ENCODE results near the gene TBC1D22A. TPM values are rescaled to one million over a fixed set of nuclear protein-coding genes. Genes with fewer than 3 reads are reported as not detected.

Gene TBC1D22A
- total RNA-seq, 1 donor from 2014 or later, result 6.8 TPM

DNA sequence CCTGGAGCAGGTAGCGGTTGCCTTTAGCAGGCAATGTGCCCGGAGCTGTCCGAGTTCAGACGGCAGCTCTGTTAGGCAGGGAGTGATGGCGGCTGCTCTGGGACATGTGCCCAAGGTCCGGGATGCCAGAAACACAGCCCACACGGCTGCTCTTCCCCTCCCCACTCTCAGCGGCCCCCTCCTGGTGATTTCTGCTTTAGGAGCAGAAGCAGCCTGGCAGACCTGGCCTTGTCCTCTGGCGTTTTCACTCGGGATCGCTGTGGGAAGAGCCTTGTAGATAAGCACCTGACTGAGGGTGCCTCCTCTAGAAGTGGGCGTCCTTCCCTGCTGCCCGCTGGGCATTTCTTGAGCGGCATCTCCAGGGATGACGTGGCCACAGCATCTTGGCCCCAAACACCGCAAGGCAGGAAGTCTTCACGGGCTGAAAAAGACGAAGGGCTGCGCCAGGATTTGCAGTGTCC is 392.2 kb downstream of the TBC1D22A start:
- H3K27ac ChIP-seq (ENCODE audit: low read depth, low read length), result no peak overlapping the region
- H3K9me3 ChIP-seq (ENCODE audit: control insufficient read depth in 3 of 3, low read length in 3 of 3), result peaks cover 0 to 3% (median 0%) of the 10 kb centered on the region in 3 donors
- no peaks in the 10 kb centered on the region for H3K27me3 ChIP-seq (ENCODE audit: control insufficient read depth in 3 of 3, insufficient read depth in 3 of 3, low read length in 3 of 3)
- peak overlapping the region in 2 of 3 donors; percentile 14 to 45 for H3K9ac ChIP-seq (ENCODE audit: low read depth in 1 of 3, low read length in 3 of 3)
- H3K36me3 ChIP-seq (ENCODE audit: control insufficient read depth in 3 of 3, insufficient read depth in 3 of 3, low read length in 3 of 3), result peaks cover 0 to 4% (median 0%) of the 10 kb centered on the region in 3 donors
- peaks cover 15 to 20% (median 20%) of the 10 kb centered on the region in 3 donors for H3K4me1 ChIP-seq (ENCODE audit: control insufficient read depth in 3 of 3, insufficient read depth in 3 of 3, low read length in 3 of 3)
- peak overlapping the region; percentile 21 to 58 (median 49) for H3K4me3 ChIP-seq (ENCODE audit: low read length in 3 of 3)

DNA sequence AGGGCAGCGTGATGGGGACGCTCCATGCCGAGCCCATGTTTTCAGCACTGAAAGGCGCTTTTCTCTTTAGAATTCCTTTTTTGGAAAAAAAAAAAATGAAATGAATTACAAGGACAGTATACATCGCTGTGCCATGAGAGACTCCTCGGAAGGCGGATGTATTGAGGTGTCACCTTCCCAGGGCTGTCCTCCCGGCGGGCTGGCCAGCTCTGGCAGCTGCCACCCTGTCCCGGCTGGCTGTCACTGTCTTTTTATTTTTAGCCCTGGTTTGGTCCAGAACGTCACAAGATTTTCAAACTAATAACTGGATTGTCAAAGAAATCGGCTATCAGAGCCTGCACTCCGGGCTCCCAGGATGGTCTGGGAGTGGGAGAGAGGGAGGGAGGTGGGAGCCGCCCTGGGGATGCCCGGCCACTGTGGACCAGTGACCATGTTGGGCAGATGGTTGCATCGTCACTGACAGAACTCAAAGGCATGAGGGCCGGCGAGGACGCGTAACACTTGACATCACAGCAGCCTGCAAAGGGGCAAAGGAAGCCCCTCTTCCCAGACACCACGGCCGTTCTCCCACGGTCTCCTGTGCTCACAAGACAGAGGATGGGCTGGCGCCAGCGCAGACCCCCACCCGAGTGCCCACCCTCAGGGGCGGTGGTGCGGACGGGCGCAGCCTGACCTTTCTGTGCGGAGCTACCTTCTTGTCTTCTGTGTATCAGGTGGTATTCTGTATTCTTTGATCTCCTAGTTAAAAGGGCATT is 392.9 kb downstream of the TBC1D22A start:
- Histone ChIP-seq H3K4me3 (ENCODE audit: low read length in 3 of 3) (peak overlapping the region in 1 of 3 donors; percentile 58), H3K9me3 (ENCODE audit: control insufficient read depth in 3 of 3, low read length in 3 of 3) (peaks cover 0 to 3% (median 0%) of the 10 kb centered on the region in 3 donors), H3K27me3 (ENCODE audit: control insufficient read depth in 3 of 3, insufficient read depth in 3 of 3, low read length in 3 of 3) (no peaks in the 10 kb centered on the region), H3K36me3 (ENCODE audit: control insufficient read depth in 3 of 3, insufficient read depth in 3 of 3, low read length in 3 of 3) (peaks cover 0 to 4% (median 0%) of the 10 kb centered on the region in 3 donors), H3K9ac (ENCODE audit: low read depth in 1 of 3, low read length in 3 of 3) (no peak overlapping the region), H3K27ac (ENCODE audit: low read depth, low read length) (no peak overlapping the region), H3K4me1 (ENCODE audit: control insufficient read depth in 3 of 3, insufficient read depth in 3 of 3, low read length in 3 of 3) (peaks cover 15 to 20% (median 20%) of the 10 kb centered on the region in 3 donors)

DNA sequence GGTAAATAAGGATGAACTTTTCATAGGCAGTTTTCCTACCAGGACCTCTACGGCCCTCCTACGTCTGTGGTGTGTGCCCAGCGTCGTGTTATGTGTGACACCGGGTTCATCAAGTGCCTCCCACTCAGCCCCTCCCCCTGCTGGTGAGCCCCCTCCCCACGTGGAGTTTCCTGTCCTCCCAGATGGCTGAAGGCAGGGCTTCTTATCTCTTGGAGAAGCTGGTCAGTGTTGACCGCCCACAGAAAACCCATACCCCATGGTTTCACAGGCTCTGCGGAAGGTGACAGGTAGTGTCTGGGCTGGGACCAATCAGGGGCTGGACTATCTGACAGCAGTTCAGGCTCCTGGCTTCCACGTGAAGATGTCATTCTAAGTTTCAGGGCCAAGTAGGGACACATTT is 393.5 kb downstream of the TBC1D22A start:
- peaks cover 0 to 3% (median 0%) of the 10 kb centered on the region in 3 donors for H3K9me3 ChIP-seq (ENCODE audit: control insufficient read depth in 3 of 3, low read length in 3 of 3)

DNA sequence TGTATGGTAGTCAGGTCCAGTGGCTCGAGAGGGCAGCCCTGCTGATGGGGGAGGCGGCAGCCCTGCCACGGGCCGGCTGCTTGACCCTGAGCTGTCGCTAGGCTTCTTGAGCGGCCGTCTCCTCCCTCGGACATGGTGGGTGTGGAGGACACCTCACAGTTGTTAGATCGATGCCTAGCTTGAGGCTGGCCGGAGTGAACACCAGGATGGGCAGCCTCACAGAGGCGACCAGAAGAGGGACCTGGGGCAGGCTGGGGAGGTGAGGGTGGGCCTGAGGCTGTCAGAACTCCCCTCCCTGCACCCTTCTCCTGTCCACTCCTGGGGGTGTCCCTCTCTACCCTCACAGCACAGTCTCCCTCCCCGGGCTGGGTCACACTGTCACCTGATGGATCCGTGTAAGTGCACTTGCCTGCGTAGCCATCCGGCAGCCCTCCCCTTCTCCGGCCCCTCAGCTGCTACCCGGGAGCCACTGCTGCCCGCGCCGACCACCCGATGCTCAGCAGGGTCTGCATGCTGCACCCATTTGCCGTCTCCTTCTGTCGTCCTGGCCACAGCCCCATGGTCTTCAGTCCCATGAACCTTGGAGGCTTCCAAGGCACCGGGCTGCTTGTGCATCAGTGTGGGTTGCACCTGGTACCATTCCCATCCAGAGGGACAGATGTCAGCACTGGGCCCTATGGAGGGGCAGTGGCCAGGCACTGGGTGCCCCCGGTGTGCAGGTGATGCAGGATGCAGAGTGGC is 394.1 kb downstream of the TBC1D22A start:
- Histone ChIP-seq H3K4me1 (ENCODE audit: control insufficient read depth in 3 of 3, insufficient read depth in 3 of 3, low read length in 3 of 3) (peaks cover 15 to 23% (median 20%) of the 10 kb centered on the region in 3 donors), H3K9ac (ENCODE audit: low read depth in 1 of 3, low read length in 3 of 3) (no peak overlapping the region), H3K27ac (ENCODE audit: low read depth, low read length) (no peak overlapping the region), H3K36me3 (ENCODE audit: control insufficient read depth in 3 of 3, insufficient read depth in 3 of 3, low read length in 3 of 3) (peaks cover 0 to 4% (median 0%) of the 10 kb centered on the region in 3 donors), H3K27me3 (ENCODE audit: control insufficient read depth in 3 of 3, insufficient read depth in 3 of 3, low read length in 3 of 3) (no peaks in the 10 kb centered on the region), H3K9me3 (ENCODE audit: control insufficient read depth in 3 of 3, low read length in 3 of 3) (peaks cover 0 to 3% (median 0%) of the 10 kb centered on the region in 3 donors), H3K4me3 (ENCODE audit: low read length in 3 of 3) (no peak overlapping the region)

More for the DNA sequence above, 393.5 kb downstream of the TBC1D22A start:
- H3K27ac ChIP-seq (ENCODE audit: low read depth, low read length), result no peak overlapping the region
- no peak overlapping the region for H3K9ac ChIP-seq (ENCODE audit: low read depth in 1 of 3, low read length in 3 of 3)
- H3K4me1 ChIP-seq (ENCODE audit: control insufficient read depth in 3 of 3, insufficient read depth in 3 of 3, low read length in 3 of 3), result peaks cover 15 to 20% (median 20%) of the 10 kb centered on the region in 3 donors
- H3K27me3 ChIP-seq (ENCODE audit: control insufficient read depth in 3 of 3, insufficient read depth in 3 of 3, low read length in 3 of 3), result no peaks in the 10 kb centered on the region
- H3K36me3 ChIP-seq (ENCODE audit: control insufficient read depth in 3 of 3, insufficient read depth in 3 of 3, low read length in 3 of 3), result peaks cover 0 to 4% (median 0%) of the 10 kb centered on the region in 3 donors
- no peak overlapping the region for H3K4me3 ChIP-seq (ENCODE audit: low read length in 3 of 3)

DNA sequence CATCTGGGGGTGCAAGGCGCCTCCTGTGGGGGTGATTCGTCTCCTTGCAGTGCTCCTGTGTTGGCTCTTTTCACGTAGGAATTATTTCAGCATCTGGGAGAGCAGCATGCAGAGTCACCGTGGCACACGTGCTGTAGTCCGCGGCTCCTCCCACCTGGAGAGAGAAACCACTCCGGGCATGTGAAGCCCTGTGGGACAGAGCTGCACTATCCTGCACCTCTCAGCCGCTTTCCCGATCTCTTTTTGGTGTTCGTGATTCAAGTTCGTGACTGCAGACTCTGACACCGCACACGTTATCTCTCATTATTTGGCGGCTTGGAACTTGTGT is 394.6 kb downstream of the TBC1D22A start:
- Histone ChIP-seq H3K36me3 (ENCODE audit: control insufficient read depth in 3 of 3, insufficient read depth in 3 of 3, low read length in 3 of 3) (peaks cover 0 to 4% (median 0%) of the 10 kb centered on the region in 3 donors), H3K4me3 (ENCODE audit: low read length in 3 of 3) (no peak overlapping the region), H3K27me3 (ENCODE audit: control insufficient read depth in 3 of 3, insufficient read depth in 3 of 3, low read length in 3 of 3) (no peaks in the 10 kb centered on the region), H3K9ac (ENCODE audit: low read depth in 1 of 3, low read length in 3 of 3) (no peak overlapping the region), H3K4me1 (ENCODE audit: control insufficient read depth in 3 of 3, insufficient read depth in 3 of 3, low read length in 3 of 3) (peaks cover 15 to 27% (median 20%) of the 10 kb centered on the region in 3 donors), H3K9me3 (ENCODE audit: control insufficient read depth in 3 of 3, low read length in 3 of 3) (peaks cover 0 to 3% (median 0%) of the 10 kb centered on the region in 3 donors), H3K27ac (ENCODE audit: low read depth, low read length) (no peak overlapping the region)

DNA sequence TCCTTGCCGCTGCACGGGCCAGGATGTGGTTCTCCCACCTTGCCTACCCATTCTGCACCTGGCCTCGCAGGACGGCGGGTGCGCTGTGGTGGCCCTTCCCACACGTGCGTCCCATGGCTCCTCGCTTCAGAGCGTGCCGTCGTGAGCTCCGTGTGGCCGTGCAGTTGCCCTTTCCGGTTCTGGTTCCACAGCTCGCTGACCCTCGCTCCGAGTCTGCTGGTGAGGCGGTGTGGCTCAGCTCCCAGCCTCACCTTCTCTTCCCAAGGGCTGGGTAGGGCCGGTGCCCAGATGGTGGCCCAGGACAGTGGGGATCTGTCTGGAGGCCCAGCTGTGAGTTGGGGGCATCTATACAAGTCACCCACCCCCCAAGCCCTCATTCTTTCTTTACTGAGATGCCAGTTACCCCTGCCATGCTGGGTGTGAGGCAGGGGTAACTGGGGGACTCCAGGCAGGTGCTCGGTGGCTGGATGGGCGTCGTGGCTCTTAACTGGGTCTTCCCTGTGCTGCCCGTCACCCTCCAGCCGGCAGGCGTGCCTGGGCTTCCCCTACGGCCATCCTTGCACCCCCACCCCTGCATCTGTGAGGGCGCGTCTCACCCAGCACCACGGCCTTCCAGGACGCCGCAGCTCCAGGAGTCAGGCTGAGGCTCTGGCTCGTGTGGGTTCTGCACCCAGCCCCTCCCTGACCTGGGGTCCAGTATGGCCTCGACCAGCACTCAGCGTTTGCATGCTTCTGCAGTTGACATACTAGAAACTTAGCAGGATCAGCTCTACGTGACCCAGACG is 395.2 kb downstream of the TBC1D22A start:
- no peak overlapping the region for H3K27ac ChIP-seq (ENCODE audit: low read depth, low read length)

DNA sequence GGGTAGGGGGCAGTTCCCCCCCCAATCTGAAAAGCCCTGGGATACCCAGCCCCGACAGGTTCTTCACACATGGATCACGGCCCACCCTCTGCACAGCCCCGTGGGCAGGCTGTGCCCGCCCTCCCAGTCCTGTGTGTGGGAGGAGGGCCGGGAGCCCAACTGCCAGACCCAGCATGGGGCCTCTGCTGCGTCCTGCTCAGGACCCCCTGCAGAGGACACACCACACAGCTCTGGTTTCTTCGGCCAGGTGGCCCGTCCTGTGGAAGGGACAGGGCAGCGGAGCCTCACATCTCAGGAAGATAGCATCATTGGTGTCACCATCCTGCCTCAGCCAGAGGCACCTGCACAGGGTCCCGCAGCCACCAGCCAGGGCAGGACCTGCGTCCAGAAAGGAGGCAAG is 396.0 kb downstream of the TBC1D22A start:
- Histone ChIP-seq H3K36me3 (ENCODE audit: control insufficient read depth in 3 of 3, insufficient read depth in 3 of 3, low read length in 3 of 3) (peaks cover 0 to 4% (median 0%) of the 10 kb centered on the region in 3 donors), H3K9me3 (ENCODE audit: control insufficient read depth in 3 of 3, low read length in 3 of 3) (no peaks in the 10 kb centered on the region), H3K9ac (ENCODE audit: low read depth in 1 of 3, low read length in 3 of 3) (no peak overlapping the region), H3K27ac (ENCODE audit: low read depth, low read length) (no peak overlapping the region), H3K27me3 (ENCODE audit: control insufficient read depth in 3 of 3, insufficient read depth in 3 of 3, low read length in 3 of 3) (no peaks in the 10 kb centered on the region), H3K4me3 (ENCODE audit: low read length in 3 of 3) (no peak overlapping the region), H3K4me1 (ENCODE audit: control insufficient read depth in 3 of 3, insufficient read depth in 3 of 3, low read length in 3 of 3) (peaks cover 15 to 27% (median 19%) of the 10 kb centered on the region in 3 donors)

More for the DNA sequence above, 395.2 kb downstream of the TBC1D22A start:
- Histone ChIP-seq H3K4me1 (ENCODE audit: control insufficient read depth in 3 of 3, insufficient read depth in 3 of 3, low read length in 3 of 3) (peaks cover 15 to 27% (median 20%) of the 10 kb centered on the region in 3 donors), H3K36me3 (ENCODE audit: control insufficient read depth in 3 of 3, insufficient read depth in 3 of 3, low read length in 3 of 3) (peaks cover 0 to 4% (median 0%) of the 10 kb centered on the region in 3 donors), H3K9me3 (ENCODE audit: control insufficient read depth in 3 of 3, low read length in 3 of 3) (peaks cover 0 to 3% (median 0%) of the 10 kb centered on the region in 3 donors), H3K4me3 (ENCODE audit: low read length in 3 of 3) (no peak overlapping the region), H3K9ac (ENCODE audit: low read depth in 1 of 3, low read length in 3 of 3) (no peak overlapping the region), H3K27me3 (ENCODE audit: control insufficient read depth in 3 of 3, insufficient read depth in 3 of 3, low read length in 3 of 3) (no peaks in the 10 kb centered on the region)

DNA sequence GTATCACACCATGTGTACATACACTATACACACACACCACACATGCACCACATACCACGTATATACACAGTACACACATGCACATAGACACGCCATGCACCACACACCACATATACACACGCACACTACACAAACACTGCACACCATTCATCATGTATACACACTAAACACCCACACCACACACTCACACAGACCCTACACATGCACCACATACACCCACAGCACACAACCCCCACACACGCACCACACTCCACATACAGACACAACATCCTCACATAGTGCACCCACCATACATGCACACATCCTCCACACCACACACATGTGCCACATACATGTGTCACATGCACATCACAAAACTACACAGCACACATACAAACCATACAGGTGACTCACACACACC is 397.1 kb downstream of the TBC1D22A start:
- Histone ChIP-seq H3K9me3 (ENCODE audit: control insufficient read depth in 3 of 3, low read length in 3 of 3) (no peaks in the 10 kb centered on the region), H3K27ac (ENCODE audit: low read depth, low read length) (no peak overlapping the region), H3K4me3 (ENCODE audit: low read length in 3 of 3) (no peak overlapping the region), H3K4me1 (ENCODE audit: control insufficient read depth in 3 of 3, insufficient read depth in 3 of 3, low read length in 3 of 3) (peaks cover 8 to 21% (median 8%) of the 10 kb centered on the region in 3 donors), H3K36me3 (ENCODE audit: control insufficient read depth in 3 of 3, insufficient read depth in 3 of 3, low read length in 3 of 3) (peaks cover 0 to 4% (median 0%) of the 10 kb centered on the region in 3 donors), H3K9ac (ENCODE audit: low read depth in 1 of 3, low read length in 3 of 3) (no peak overlapping the region), H3K27me3 (ENCODE audit: control insufficient read depth in 3 of 3, insufficient read depth in 3 of 3, low read length in 3 of 3) (no peaks in the 10 kb centered on the region)

DNA sequence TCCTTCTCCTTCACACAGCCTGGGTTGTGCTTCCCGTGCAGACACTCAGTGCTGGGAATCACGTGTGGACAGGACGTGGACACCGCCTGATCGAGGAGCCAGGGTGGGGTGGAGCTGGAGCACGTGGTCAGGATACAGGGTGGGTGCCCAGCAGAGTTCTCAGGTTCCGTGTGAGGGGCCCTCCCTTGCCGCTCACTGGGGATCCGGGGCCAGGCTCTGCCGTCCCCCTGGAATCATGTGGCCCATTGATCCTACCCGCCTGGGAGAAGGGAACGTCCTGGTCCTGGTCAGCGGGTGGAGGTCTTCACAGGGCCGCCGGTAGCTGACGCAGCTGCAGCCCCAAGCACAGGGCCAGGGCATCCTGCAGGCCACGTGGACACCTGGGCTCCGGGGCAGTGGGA is 397.7 kb downstream of the TBC1D22A start:
- no peak overlapping the region for H3K4me3 ChIP-seq (ENCODE audit: low read length in 3 of 3)

More for the DNA sequence above, 397.7 kb downstream of the TBC1D22A start:
- Histone ChIP-seq H3K27ac (ENCODE audit: low read depth, low read length) (no peak overlapping the region), H3K27me3 (ENCODE audit: control insufficient read depth in 3 of 3, insufficient read depth in 3 of 3, low read length in 3 of 3) (no peaks in the 10 kb centered on the region), H3K4me1 (ENCODE audit: control insufficient read depth in 3 of 3, insufficient read depth in 3 of 3, low read length in 3 of 3) (peaks cover 3 to 18% (median 3%) of the 10 kb centered on the region in 3 donors), H3K36me3 (ENCODE audit: control insufficient read depth in 3 of 3, insufficient read depth in 3 of 3, low read length in 3 of 3) (peaks cover 0 to 4% (median 0%) of the 10 kb centered on the region in 3 donors), H3K9me3 (ENCODE audit: control insufficient read depth in 3 of 3, low read length in 3 of 3) (no peaks in the 10 kb centered on the region), H3K9ac (ENCODE audit: low read depth in 1 of 3, low read length in 3 of 3) (no peak overlapping the region)
